NCI-H82 (cell line): Measurements from ENCODE around the gene HOGA1.
"Not testable (repeated sequence)": the region's sequence is repeated elsewhere in the genome, so short reads cannot be mapped to it uniquely, and the experiment has no call there.

Experiments
- DNase-seq: peaks from one replicate; lab custom pipeline; 2025; lab: John Stamatoyannopoulos, UW

The HOGA1 gene

GRCh38 chr10:97611473-97611872, 27.3 kb downstream of the HOGA1 start:
- DNase-seq, result no peak

GRCh38 chr10:97612386-97612785, 28.2 kb downstream of the HOGA1 start:
- peak; percentile 57 for DNase-seq

- no peak for DNase-seq
Observed at GRCh38 chr10:97618285-97618684, 34.1 kb downstream of the HOGA1 start.

GRCh38 chr10:97618733-97619132, 34.5 kb downstream of the HOGA1 start:
- no peak for DNase-seq

- no peak for DNase-seq
Observed at GRCh38 chr10:97623277-97623676, 39.1 kb downstream of the HOGA1 start.

GRCh38 chr10:97627731-97628130, 43.5 kb downstream of the HOGA1 start:
- DNase-seq, result no peak

- no peak for DNase-seq
Observed at GRCh38 chr10:97628228-97628627, 44.0 kb downstream of the HOGA1 start.

- DNase-seq, result no peak
Observed at GRCh38 chr10:97629289-97629688, 45.1 kb downstream of the HOGA1 start.

- no peak for DNase-seq
Observed at GRCh38 chr10:97631098-97631497, 46.9 kb downstream of the HOGA1 start.

GRCh38 chr10:97632949-97633884, 49.0 kb downstream of the HOGA1 start, which contains the start of gene MORN4:
TSS of gene MORN4 (minus strand) at chr10:97633500. CDS start at chr10:97619653, 13,847 bp downstream.
- DNase-seq, result peak; percentile 95

- peak; percentile 42 for DNase-seq
Observed at GRCh38 chr10:97633921-97634320, 49.7 kb downstream of the HOGA1 start.

GRCh38 chr10:97635577-97635976, 51.4 kb downstream of the HOGA1 start:
- DNase-seq, result no peak

GRCh38 chr10:97639090-97639489, 54.9 kb downstream of the HOGA1 start:
- not testable (repeated sequence) for DNase-seq

- DNase-seq, result peak; percentile 99
Observed at GRCh38 chr10:97640174-97640867, 56.1 kb downstream of the HOGA1 start, which contains the start of gene PI4K2A. TSS of gene PI4K2A (plus strand) at chr10:97640671. CDS start at chr10:97640743, 72 bp downstream.

- DNase-seq, result peak; percentile 31
Observed at GRCh38 chr10:97640868-97641811, 57.0 kb downstream of the HOGA1 start.

GRCh38 chr10:97642471-97643159, 58.4 kb downstream of the HOGA1 start:
- DNase-seq, result not testable (repeated sequence)

- DNase-seq, result no peak
Observed at GRCh38 chr10:97643441-97643985, 59.3 kb downstream of the HOGA1 start.

GRCh38 chr10:97644936-97645335, 60.7 kb downstream of the HOGA1 start:
- DNase-seq, result no peak

GRCh38 chr10:97647556-97647955, 63.4 kb downstream of the HOGA1 start:
- no peak for DNase-seq

- DNase-seq, result no peak
Observed at GRCh38 chr10:97648562-97649404, 64.6 kb downstream of the HOGA1 start.
